Heart left ventricle (tissue), 16 donors: ENCODE results near the gene CABP2. TPM values are rescaled to one million over a fixed set of nuclear protein-coding genes. Genes with fewer than 3 reads are reported as not detected.
"Not testable (repeated sequence)": the region's sequence is repeated elsewhere in the genome, so short reads cannot be mapped to it uniquely, and the experiment has no call there.

Experiments
- ATAC-seq, 4 donors: fragments of 200-7000 bp; cut with Tn5 transposase; one replicate each; pipeline ENCODE4 v1.9.1; 2020 to 2022; ENCODE audit warnings: moderate library complexity in 4 of 4, mild to moderate bottlenecking in 3 of 4, moderate number of reproducible peaks in 1 of 4
- DNase-seq, 5 donors: peaks; one replicate each; pipeline ENCODE4 v3.0.0-alpha.2; 2020
- H3K27ac ChIP-seq, 12 donors: fragments of 200-600 bp; sonication (generic) in 4 of 12; one replicate each; pipeline versions ENCODE4 v1.5.0 to v1.8.0; 2016 to 2022; ENCODE audit warnings: mild to moderate bottlenecking in 2 of 12
- H3K27me3 ChIP-seq, 9 donors: fragments of 200-600 bp; sonication (generic) in 2 of 9; one replicate each; pipeline versions ENCODE4 v1.5.1 to v1.8.0; 2016 to 2022; ENCODE audit warnings: mild to moderate bottlenecking in 3 of 9
- H3K36me3 ChIP-seq, 9 donors: fragments of 200-600 bp; sonication (generic) in 2 of 9; one replicate each; pipeline versions ENCODE4 v1.5.0 to v1.8.0; 2018 to 2022; ENCODE audit warnings: mild to moderate bottlenecking in 2 of 9
- H3K4me1 ChIP-seq, 12 donors: fragments of 200-600 bp; sonication (generic) in 4 of 12; one replicate each; pipeline versions ENCODE4 v1.5.0 to v1.8.0; 2016 to 2022; ENCODE audit warnings: mild to moderate bottlenecking in 3 of 12
- H3K4me3 ChIP-seq, 12 donors: fragments of 200-600 bp; sonication (generic) in 4 of 12; one replicate each; pipeline versions ENCODE4 v1.5.0 to v1.8.0; 2017 to 2022; ENCODE audit warnings: mild to moderate bottlenecking in 9 of 12, moderate library complexity in 4 of 12
- H3K9me3 ChIP-seq, 12 donors: fragments of 200-600 bp; sonication (generic) in 4 of 12; one replicate each; pipeline versions ENCODE4 v1.5.0 to v1.8.0; 2016 to 2022; ENCODE audit warnings: mild to moderate bottlenecking in 1 of 12
- POLR2A ChIP-seq, 2 donors: fragments of 450-650 bp; IDR thresholded peaks; one replicate each; pipeline ENCODE4 v1.6.1; 2017; ENCODE audit warnings: antibody characterized with exemption in 2 of 2, mild to moderate bottlenecking in 2 of 2, moderate library complexity in 2 of 2
- WGBS, 4 donors: extraction: QIAGEN DNeasy Blood & Tissue Kit in 2 of 4; methylation state at CpG; one replicate each; pipeline versions ENCODE4 v1.1.5 to v1.1.7; 2013 to 2018; 5-methylcytosine and 5-hydroxymethylcytosine counted together
- intact Hi-C, 10 donors: fragments of 100-400 bp; cut with DNase I; formaldehyde crosslinking; loops; one replicate each; pipeline versions ENCODE4 v1.11.1 to v1.14.2; 2022
- polyA plus RNA-seq, 2 donors: library from polyadenylated mRNA; stranded (reverse); fragments of 200-250 nt; gene quantifications; one replicate each; pipeline ENCODE4 v1.2.3, GENCODE V29; 2013
- total RNA-seq, 9 donors: library from RNA; depleted of rRNA in 2 of 9; stranded (reverse); fragments of >200 nt in 2 of 9; fragmentation: NEBNext Ultra II Directional in 3 of 9; extraction: Animal tissue kit (Norgen Biotek cat#: 25700) in 3 of 9; gene quantifications; one replicate each; pipeline versions ENCODE4 v1.1.0 to v1.2.4, GENCODE V29; 2016 to 2023
- TF ChIP-seq, protein P1 (sequence below), 12 donors: fragments of 200-600 bp; sonication (generic) in 4 of 12; IDR thresholded peaks; one replicate each; pipeline versions ENCODE4 v1.5.0 to v1.8.0; 2018 to 2022; ENCODE audit warnings: antibody characterized with exemption in 12 of 12, mild to moderate bottlenecking in 5 of 12
- donor health status: ischemic (EF 13 %, LVEDD 7.1; RV severe dilation, severe dysfunction).
- donor health status: healthy with polysubstance abuse.
- donor health status: DM: no; HTN: yes; CAD: no.
- donor health status: DM: no; HTN: no; CAD: no.
- donor health status: ischemic (EF 25% LVEDD 6.9; RV normal size, moderate dysfunction).
- donor health status: ischemic (EF 25% LVEDD 5.7; RV mildly dilated, moderate dysfunction).
- donor health status: healthy.
- donor health status: DM: yes; HTN: yes; CAD: no.
- donor health status: ischemic (EF 35%, LVEDD 5.7; RV mildly dilated, moderate dysfunction).
- donor health status: nonischemic (EF 11% LVEDD 7.7; RV severe dilation, severe dysfunction).
- donor health status: DM: yes; HTN: yes; CAD: no.
- donor health status: PGD.
- donor health status: ischemic (EF 29% LVEDD 5.4; RV normal size, mild dysfunction).
- donor health status: nonischemic (EF 23%, LVEDD 6.1; RV moderate dilation, normal function).

CABP2 gene
- total and polyA plus RNA-seq, 11 donors = not detected

GRCh38 chr11:67548555-67549110, 25.4 kb upstream of the CABP2 start:
- Histone ChIP-seq H3K4me1 (peaks cover 0 to 15% (median 10%) of the 10 kb centered on the region in 12 donors), H3K36me3 (no peaks in the 10 kb centered on the region), H3K27ac (no peak overlapping the region), H3K27me3 (no peaks in the 10 kb centered on the region), H3K4me3 (no peak overlapping the region), H3K9me3 (no peaks in the 10 kb centered on the region)
- ATAC-seq (no peak), DNase-seq (no peak)
- TF ChIP-seq POLR2A (IDR thresholded peaks at IDR 0.05) = no peak
- intact Hi-C loops = no loop called here
- 87 to 91% (median 90%) methylated on average over 9 of the region's 9 CpGs for WGBS, 4 donors

DNA sequence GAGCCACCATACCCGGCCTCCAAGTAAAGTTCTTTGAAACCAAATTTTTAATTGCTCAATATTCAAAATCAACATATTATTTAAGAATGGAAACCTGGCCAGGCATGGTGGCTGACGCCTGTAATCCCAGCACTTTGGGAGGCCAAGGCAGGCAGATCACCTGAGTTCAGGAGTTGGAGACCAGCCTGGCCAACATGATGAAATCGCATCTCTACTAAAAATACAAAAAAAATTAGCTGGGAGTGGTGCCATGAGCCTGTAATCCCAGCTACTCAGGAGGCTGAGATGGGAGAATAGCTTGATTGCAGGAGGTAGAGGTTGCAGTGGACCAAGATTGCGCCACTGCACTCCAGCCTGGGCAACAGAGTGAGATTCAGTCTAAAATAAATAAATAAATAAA, 24.9 kb upstream of the CABP2 start:
- H3K4me1 ChIP-seq = peaks cover 0 to 15% (median 10%) of the 10 kb centered on the region in 12 donors
- DNase-seq, H3K4me3 ChIP-seq, H3K36me3 ChIP-seq, H3K9me3 ChIP-seq, H3K27ac ChIP-seq, H3K27me3 ChIP-seq, intact Hi-C loops, ATAC-seq: not testable (repeated sequence)
- WGBS, 4 donors = 86 to 93% (median 91%) methylated on average over 4 of the region's 4 CpGs

- WGBS, 4 donors = 18 to 26% (median 23%) methylated on average over 6 to 8 of the region's 8 CpGs
- intact Hi-C loops = no loop called here
Observed at GRCh38 chr11:67545280-67545679, 22.0 kb upstream of the CABP2 start.

DNA sequence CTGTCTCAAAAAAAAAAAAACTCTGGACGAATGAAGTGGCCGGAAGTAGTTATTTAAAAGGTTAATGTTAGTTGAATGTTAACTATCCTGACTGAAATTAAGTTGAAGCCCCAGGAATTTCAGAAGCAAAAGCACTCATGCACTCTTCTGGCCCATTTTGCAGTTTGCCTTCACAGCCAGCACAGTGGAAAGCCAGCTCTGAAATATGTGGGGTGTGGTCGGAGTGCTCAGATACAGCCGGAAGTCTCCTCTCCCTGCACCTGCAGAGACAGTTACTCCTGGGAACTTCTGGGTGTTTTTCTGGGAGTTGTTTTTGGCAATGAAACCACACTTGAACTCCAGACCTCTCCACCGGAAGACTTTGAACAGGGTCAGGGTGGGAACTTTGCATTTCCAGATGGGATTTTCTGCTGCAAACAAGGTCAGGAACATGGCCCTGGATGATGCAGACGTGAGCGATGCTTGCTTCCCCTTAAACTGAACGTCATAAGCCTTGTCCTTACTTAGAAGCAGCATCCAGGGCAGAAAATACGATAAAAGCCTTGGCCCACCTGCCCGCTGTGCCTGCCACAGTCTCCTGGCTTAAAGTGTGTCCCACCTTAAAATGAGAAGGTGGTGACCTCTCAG, 21.5 kb upstream of the CABP2 start:
- ATAC-seq = peak in 3 of 4 donors; percentile 7 to 58 (median 24)
- DNase-seq = no peak
- peak overlapping the region in 10 of 12 donors; percentile 0 to 83 (median 38) for H3K27ac ChIP-seq
- H3K4me3 ChIP-seq = no peak overlapping the region
- WGBS, 4 donors = 48 to 58% (median 50%) methylated on average over 9 to 10 of the region's 10 CpGs
- no peak for TF ChIP-seq POLR2A (IDR thresholded peaks at IDR 0.05)
- TF ChIP-seq, protein P1, sequence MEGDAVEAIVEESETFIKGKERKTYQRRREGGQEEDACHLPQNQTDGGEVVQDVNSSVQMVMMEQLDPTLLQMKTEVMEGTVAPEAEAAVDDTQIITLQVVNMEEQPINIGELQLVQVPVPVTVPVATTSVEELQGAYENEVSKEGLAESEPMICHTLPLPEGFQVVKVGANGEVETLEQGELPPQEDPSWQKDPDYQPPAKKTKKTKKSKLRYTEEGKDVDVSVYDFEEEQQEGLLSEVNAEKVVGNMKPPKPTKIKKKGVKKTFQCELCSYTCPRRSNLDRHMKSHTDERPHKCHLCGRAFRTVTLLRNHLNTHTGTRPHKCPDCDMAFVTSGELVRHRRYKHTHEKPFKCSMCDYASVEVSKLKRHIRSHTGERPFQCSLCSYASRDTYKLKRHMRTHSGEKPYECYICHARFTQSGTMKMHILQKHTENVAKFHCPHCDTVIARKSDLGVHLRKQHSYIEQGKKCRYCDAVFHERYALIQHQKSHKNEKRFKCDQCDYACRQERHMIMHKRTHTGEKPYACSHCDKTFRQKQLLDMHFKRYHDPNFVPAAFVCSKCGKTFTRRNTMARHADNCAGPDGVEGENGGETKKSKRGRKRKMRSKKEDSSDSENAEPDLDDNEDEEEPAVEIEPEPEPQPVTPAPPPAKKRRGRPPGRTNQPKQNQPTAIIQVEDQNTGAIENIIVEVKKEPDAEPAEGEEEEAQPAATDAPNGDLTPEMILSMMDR (IDR thresholded peaks at IDR 0.05) = no peak
- H3K36me3 ChIP-seq = no peaks in the 10 kb centered on the region
- no peaks in the 10 kb centered on the region for H3K27me3 ChIP-seq
- H3K4me1 ChIP-seq = peaks cover 0 to 15% (median 10%) of the 10 kb centered on the region in 12 donors
- intact Hi-C loops = no loop called here
- H3K9me3 ChIP-seq = no peaks in the 10 kb centered on the region

More at GRCh38 chr11:67545280-67545679, 22.0 kb upstream of the CABP2 start:
- no peaks in the 10 kb centered on the region for H3K9me3 ChIP-seq
- peak; percentile 65 to 87 (median 71) for DNase-seq
- peaks cover 0 to 15% (median 10%) of the 10 kb centered on the region in 12 donors for H3K4me1 ChIP-seq
- ATAC-seq = peak; percentile 86 to 93 (median 91)
- no peaks in the 10 kb centered on the region for H3K27me3 ChIP-seq
- H3K4me3 ChIP-seq = no peak overlapping the region
- TF ChIP-seq, protein P1 (IDR thresholded peaks at IDR 0.05) = peak in 9 of 12 donors; percentile 12 to 57 (median 31)
- TF ChIP-seq POLR2A (IDR thresholded peaks at IDR 0.05) = no peak
- no peaks in the 10 kb centered on the region for H3K36me3 ChIP-seq
- peak overlapping the region in 10 of 12 donors; percentile 0 to 83 (median 38) for H3K27ac ChIP-seq

DNA sequence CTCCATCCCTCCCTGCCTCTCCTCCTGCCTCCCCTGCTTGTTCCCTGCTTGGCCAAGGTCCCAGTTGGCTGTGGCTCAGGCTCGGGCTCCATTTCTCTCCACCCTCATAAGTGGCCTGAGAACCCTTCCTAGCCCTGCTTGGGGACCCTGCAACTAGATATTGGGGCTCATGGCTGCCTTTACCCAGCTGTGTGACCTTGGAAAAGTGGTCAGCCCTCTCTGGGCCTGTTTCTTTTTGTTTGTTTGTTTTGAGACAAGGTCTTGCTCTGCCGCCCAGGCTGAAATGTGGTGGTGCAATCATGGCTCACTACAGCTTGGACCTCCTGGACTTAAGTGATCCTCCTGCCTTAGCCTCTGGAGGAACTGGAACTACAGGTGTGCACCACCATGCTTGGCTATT, 20.3 kb upstream of the CABP2 start:
- no peak for DNase-seq
- no peak overlapping the region for H3K27ac ChIP-seq
- H3K9me3 ChIP-seq = no peaks in the 10 kb centered on the region
- ATAC-seq = no peak
- TF ChIP-seq POLR2A (IDR thresholded peaks at IDR 0.05) = no peak
- TF ChIP-seq, protein P1 (IDR thresholded peaks at IDR 0.05) = no peak
- peaks cover 0 to 15% (median 10%) of the 10 kb centered on the region in 12 donors for H3K4me1 ChIP-seq
- intact Hi-C loops = no loop called here
- no peaks in the 10 kb centered on the region for H3K36me3 ChIP-seq
- no peak overlapping the region for H3K4me3 ChIP-seq
- 53 to 67% (median 59%) methylated on average over 2 of the region's 2 CpGs for WGBS, 4 donors
- H3K27me3 ChIP-seq = no peaks in the 10 kb centered on the region
